Natural killer cell (primary cell): ENCODE results near the gene ALKAL2. TPM values are rescaled to one million over a fixed set of nuclear protein-coding genes. Genes with fewer than 3 reads are reported as not detected.

Experiments used
- ATAC-seq, 3 donors: fragments of 150-1000 bp in 2 of 3; fragments of 200-7000 bp in 1 of 3; cut with Tn5 transposase; 1 replicate in 1 of 3; 2 replicates in 2 of 3; pipeline ENCODE4 v1.10.0; 2021; ENCODE audit warnings: mild to moderate bottlenecking in 2 of 3, moderate library complexity in 2 of 3
- DNase-seq, 2 donors: peaks; one replicate each; pipeline versions ENCODE4 v3.0.0 to v3.0.0-alpha.2; 2013 to 2021; ENCODE audit warnings: mixed read lengths in 1 of 2
- H3K27ac ChIP-seq: one replicate; pipeline ENCODE4 v1.5.1; 2013; ENCODE audit warnings: mild to moderate bottlenecking, low read length
- H3K27me3 ChIP-seq: one replicate; pipeline ENCODE4 v1.6.1; 2013; ENCODE audit warnings: low read length; ENCODE audit not compliant: control insufficient read depth, insufficient read depth
- H3K36me3 ChIP-seq: one replicate; pipeline ENCODE4 v1.6.1; 2013; ENCODE audit warnings: low read length; ENCODE audit not compliant: control insufficient read depth, insufficient read depth
- H3K4me1 ChIP-seq: one replicate; pipeline ENCODE4 v1.6.1; 2013; ENCODE audit warnings: low read length; ENCODE audit not compliant: control insufficient read depth, insufficient read depth
- H3K4me3 ChIP-seq: one replicate; pipeline ENCODE4 v1.5.1; 2013; ENCODE audit warnings: low read length
- H3K9me3 ChIP-seq: one replicate; pipeline ENCODE4 v1.6.1; 2013; ENCODE audit warnings: low read length; ENCODE audit not compliant: control insufficient read depth, insufficient read depth
- H3K27ac Mint-ChIP-seq, 2 donors: one replicate each; pipeline ENCODE4 v1.8.0; 2022; ENCODE audit warnings: mild to moderate bottlenecking in 2 of 2, mixed read lengths in 2 of 2, moderate library complexity in 1 of 2
- H3K27me3 Mint-ChIP-seq, 2 donors: one replicate each; pipeline ENCODE4 v1.8.0; 2022; ENCODE audit warnings: low read depth in 2 of 2, mixed read lengths in 2 of 2
- H3K36me3 Mint-ChIP-seq: one replicate; pipeline ENCODE4 v1.8.0; 2022; ENCODE audit warnings: mixed read lengths
- H3K4me1 Mint-ChIP-seq, 2 donors: one replicate each; pipeline ENCODE4 v1.8.0; 2022; ENCODE audit warnings: mixed read lengths in 2 of 2
- H3K4me3 Mint-ChIP-seq: one replicate; pipeline ENCODE4 v1.8.0; 2022; ENCODE audit warnings: mild to moderate bottlenecking, moderate library complexity, mixed read lengths
- H3K9me3 Mint-ChIP-seq, 2 donors: one replicate each; pipeline ENCODE4 v1.8.0; 2022; ENCODE audit warnings: mixed read lengths in 2 of 2
- WGBS: methylation state at CpG from one replicate; pipeline ENCODE4 v1.1.7; 2013; ENCODE audit warnings: missing lambda C conversion rate; ENCODE audit not compliant: insufficient coverage; 5-methylcytosine and 5-hydroxymethylcytosine counted together
- intact Hi-C: fragments of 100-400 bp; cut with micrococcal nuclease; formaldehyde crosslinking; loops from one replicate; pipeline ENCODE4 v1.14.2; 2022
- total RNA-seq, 4 donors: library from RNA; stranded (reverse); fragments of 120-200 nt in 1 of 4; gene quantifications; one replicate each; pipeline versions ENCODE4 v1.2.3 to v1.2.4, GENCODE V29; 2013 to 2022
- TF ChIP-seq, protein P1 (sequence below): fragments of 200-600 bp; IDR thresholded peaks from one replicate; pipeline ENCODE4 v1.8.0; 2022; ENCODE audit warnings: antibody characterized with exemption

The ALKAL2 gene
- total RNA-seq, 3 donors from 2014 or later (not counting 1 experiment from before 2014, with no cell fraction given), result 1.1 to 2.0 (median 1.7) TPM

DNA sequence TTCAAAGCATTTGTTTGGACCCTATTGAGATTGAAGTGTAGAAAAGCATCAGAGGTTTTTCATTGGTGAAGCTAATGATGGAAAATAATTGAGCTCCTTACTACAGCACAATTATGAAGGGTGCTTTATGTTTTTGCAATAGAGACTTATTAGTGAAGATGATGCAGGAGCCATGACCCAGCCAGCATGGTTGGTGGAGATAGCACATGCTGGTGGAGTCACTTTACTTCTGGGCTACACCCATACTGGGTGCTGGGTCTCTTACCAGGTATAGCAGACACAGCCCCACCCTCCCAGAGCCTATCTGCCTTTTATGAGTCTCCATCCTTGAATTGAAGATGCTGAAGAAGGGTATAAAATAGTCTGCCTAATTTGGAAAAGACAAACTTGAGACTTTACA, 19.6 kb downstream of the ALKAL2 start:
- no peaks in the 10 kb centered on the region for H3K9me3 Mint-ChIP-seq
- Histone ChIP-seq H3K36me3 (peaks cover 15% of the 10 kb centered on the region), H3K9me3 (no peaks in the 10 kb centered on the region), H3K27me3 (no peaks in the 10 kb centered on the region), H3K27ac (no peak overlapping the region), H3K4me3 (no peak overlapping the region), H3K4me1 (peaks cover 16% of the 10 kb centered on the region)
- no peak overlapping the region for H3K27ac Mint-ChIP-seq
- intact Hi-C loops, result no loop called here
- DNase-seq (no peak), ATAC-seq (no peak)
- peaks cover 7% of the 10 kb centered on the region for H3K36me3 Mint-ChIP-seq
- no peak overlapping the region for H3K4me3 Mint-ChIP-seq
- TF ChIP-seq, protein P1, sequence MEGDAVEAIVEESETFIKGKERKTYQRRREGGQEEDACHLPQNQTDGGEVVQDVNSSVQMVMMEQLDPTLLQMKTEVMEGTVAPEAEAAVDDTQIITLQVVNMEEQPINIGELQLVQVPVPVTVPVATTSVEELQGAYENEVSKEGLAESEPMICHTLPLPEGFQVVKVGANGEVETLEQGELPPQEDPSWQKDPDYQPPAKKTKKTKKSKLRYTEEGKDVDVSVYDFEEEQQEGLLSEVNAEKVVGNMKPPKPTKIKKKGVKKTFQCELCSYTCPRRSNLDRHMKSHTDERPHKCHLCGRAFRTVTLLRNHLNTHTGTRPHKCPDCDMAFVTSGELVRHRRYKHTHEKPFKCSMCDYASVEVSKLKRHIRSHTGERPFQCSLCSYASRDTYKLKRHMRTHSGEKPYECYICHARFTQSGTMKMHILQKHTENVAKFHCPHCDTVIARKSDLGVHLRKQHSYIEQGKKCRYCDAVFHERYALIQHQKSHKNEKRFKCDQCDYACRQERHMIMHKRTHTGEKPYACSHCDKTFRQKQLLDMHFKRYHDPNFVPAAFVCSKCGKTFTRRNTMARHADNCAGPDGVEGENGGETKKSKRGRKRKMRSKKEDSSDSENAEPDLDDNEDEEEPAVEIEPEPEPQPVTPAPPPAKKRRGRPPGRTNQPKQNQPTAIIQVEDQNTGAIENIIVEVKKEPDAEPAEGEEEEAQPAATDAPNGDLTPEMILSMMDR, result no peak
- peaks cover 68 to 72% of the 10 kb centered on the region in 2 donors for H3K4me1 Mint-ChIP-seq
- H3K27me3 Mint-ChIP-seq, result no peaks in the 10 kb centered on the region

DNA sequence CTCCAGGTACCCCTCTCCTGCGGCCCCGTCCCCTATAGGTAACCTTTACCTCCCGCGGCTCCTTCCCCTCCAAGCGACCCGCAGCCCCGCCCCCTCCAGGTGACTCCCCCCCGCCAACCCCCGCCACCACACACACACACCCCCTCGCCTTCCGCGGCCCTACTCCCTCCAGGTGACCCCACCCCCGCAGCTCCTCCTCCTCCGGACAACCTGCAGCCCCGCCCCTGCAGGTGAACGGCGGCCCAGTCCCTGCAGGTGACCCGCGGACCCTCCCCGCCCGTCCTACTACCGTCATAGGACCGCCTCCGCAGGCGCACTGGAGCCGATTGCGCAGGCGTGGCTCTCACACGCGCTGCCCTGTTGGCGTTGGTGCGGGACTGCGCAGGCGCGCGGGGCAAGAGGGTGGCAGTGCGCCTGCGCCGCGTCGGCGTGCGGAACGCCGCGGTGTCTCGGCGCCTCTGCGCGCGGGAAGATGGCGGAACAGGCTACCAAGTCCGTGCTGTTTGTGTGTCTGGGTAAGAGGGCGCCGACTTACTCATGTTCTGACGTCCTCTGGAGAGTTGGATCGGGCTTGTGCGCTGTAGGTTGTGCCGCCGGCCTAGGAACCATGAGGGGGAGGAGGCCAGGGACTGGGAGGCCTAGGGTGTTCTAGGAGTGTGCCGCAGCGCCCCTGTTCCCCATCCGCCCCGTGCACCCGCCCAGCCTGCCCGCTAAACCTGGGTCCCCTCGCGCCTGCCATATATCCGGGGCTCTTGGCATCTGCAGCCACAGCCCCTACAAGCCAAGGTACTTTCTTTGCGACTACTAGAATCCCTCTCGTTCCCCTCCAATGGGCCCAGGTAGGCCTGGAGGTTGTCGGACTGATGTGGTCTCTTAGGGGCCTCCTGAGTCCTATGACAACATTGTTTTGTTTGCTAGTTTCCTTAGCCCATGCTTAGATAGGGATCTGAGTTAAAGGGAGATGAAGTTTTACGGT, 23.1 kb downstream of the ALKAL2 start, which contains the start of gene ACP1:
ACP1 (plus strand) TSS at position 455 of the 976 bp plus-strand sequence; CDS start at position 473, 18 bp downstream.
- intact Hi-C loops, result loop anchor here (1.0 to 2.0 kb wide), 2 partner anchors 72 to 412 kb away; no protein-coding TSS in a partner anchor

DNA sequence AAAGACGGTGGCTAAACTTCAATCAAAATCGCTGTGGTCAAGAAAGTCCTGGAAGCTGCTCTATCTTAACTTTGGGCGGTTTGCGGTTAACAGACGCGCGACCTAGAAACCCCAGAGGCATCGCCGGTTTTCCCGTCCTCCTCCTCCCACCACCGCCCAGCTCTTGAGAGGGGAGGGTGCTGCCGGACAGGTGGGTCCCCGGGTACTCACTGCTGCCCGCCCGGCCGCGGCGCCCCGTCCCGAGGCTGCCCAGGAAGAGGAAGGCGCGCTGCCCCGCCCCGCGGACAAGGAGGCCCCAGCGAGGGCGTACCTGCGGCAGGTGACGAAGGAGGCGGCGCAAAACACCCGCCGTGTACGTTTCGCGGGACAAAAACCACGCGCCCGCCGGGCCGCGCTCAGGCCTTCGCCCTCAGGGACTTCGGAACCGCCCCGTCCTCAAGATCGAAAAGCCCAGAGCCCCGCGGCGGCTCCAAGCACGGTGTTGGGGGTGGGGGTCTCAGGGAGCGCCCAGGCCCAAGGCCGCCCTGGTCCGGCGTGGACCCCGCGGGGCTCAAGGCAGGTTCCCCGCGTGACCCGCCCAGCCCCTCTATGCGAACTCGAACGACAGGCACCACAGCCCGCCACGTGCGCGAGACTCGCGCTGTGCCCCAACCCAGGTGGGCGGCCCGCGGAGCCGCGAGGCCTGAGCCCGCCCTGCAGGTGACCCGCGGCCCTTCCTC, 24.0 kb downstream of the ALKAL2 start, which contains the start of gene SH3YL1:
SH3YL1 (minus strand) TSS at position 259 of the 719 bp plus-strand sequence; CDS start at position 211, 48 bp downstream.
- peak; percentile 29 to 36 (median 32) for ATAC-seq
- peak within 1 kb of the TSS; percentile 92 to 98 for H3K27ac Mint-ChIP-seq
- peaks cover 2% of the 10 kb centered on the region for H3K36me3 Mint-ChIP-seq
- H3K27me3 Mint-ChIP-seq, result no peaks in the 10 kb centered on the region
- H3K27ac ChIP-seq, result peak within 1 kb of the TSS; percentile 85
- peak; percentile 53 to 80 for DNase-seq
- intact Hi-C loops, result loop anchor here (2.0 kb wide), 1 partner anchor 71 kb away; no protein-coding TSS in a partner anchor
- H3K4me3 ChIP-seq, result peak within 1 kb of the TSS; percentile 94
- TF ChIP-seq, protein P1, result no peak
- H3K4me1 ChIP-seq, result peaks cover 21% of the 10 kb centered on the region
- no peaks in the 10 kb centered on the region for H3K36me3 ChIP-seq
- no peaks in the 10 kb centered on the region for H3K27me3 ChIP-seq
- H3K9me3 ChIP-seq, result no peaks in the 10 kb centered on the region
- H3K4me3 Mint-ChIP-seq, result peak within 1 kb of the TSS; percentile 98
- 1% methylated on average over 77 of the region's 77 CpGs for WGBS
- H3K4me1 Mint-ChIP-seq, result peaks cover 39 to 45% of the 10 kb centered on the region in 2 donors
- H3K9me3 Mint-ChIP-seq, result no peaks in the 10 kb centered on the region

More for the DNA sequence above, 23.1 kb downstream of the ALKAL2 start, which contains the start of gene ACP1:
- ATAC-seq (peak; percentile 84 to 88 (median 85)), DNase-seq (peak; percentile 94 to 100)
- peak within 1 kb of the TSS; percentile 98 for H3K4me3 Mint-ChIP-seq
- H3K4me1 Mint-ChIP-seq, result peaks cover 44 to 51% of the 10 kb centered on the region in 2 donors
- WGBS, result under 1% methylated on average over 65 of the region's 73 CpGs
- H3K4me1 ChIP-seq, result peaks cover 21% of the 10 kb centered on the region
- no peaks in the 10 kb centered on the region for H3K9me3 ChIP-seq
- H3K9me3 Mint-ChIP-seq, result no peaks in the 10 kb centered on the region
- H3K27ac Mint-ChIP-seq, result peak within 1 kb of the TSS; percentile 92 to 98
- H3K27me3 ChIP-seq, result no peaks in the 10 kb centered on the region
- no peaks in the 10 kb centered on the region for H3K36me3 ChIP-seq
- TF ChIP-seq, protein P1, result no peak
- no peaks in the 10 kb centered on the region for H3K27me3 Mint-ChIP-seq
- H3K4me3 ChIP-seq, result peak within 1 kb of the TSS; percentile 94
- H3K27ac ChIP-seq, result peak within 1 kb of the TSS; percentile 85
- H3K36me3 Mint-ChIP-seq, result no peaks in the 10 kb centered on the region
